Measurements from ENCODE around the gene HES6. TPM values are rescaled to one million over a fixed set of nuclear protein-coding genes. Genes with fewer than 3 reads are reported as not detected.

Gene HES6
- total RNA-seq, 1 experiment from 2014 or later, result 17.2 TPM

DNA sequence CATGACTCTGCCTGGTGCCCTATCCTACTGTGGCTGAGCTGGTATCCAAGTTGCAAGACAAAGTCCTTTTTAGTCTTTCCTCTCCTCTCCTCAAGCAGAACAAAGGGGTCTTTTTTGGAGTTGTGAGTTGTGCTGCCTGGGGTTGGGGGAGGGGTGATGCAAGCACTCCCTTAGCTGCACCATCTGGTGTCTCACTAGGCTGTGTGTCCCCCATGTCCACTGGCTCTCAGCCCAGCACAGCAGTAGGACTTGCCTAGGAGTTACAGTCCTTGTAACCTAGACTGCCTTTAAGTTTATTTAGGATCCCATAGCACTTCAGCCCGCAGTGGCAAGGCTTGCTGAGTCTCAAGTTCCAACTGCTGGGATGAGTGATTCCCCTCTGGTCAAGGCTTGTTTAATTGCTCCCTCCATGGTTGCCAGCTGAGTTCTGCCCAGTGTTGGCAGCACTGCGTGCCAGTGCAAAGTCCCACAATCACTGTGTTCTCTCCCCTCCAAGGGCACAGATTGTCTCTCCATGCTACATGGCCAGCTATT, 23.1 kb downstream of the HES6 start:
- POLR2A ChIA-PET (ENCODE audit: low non-redundant PET), result no interaction called here

GRCh38 chr2:238207006-238207405, 32.8 kb downstream of the HES6 start:
- intact Hi-C loops (cut with micrococcal nuclease; ENCODE audit: unreplicated experiment), result no loop called here
- H3K27ac ChIP-seq (ENCODE audit: low read depth, low read length, poor library complexity, severe bottlenecking), result no peak overlapping the region
- peaks cover 2% of the 10 kb centered on the region for H3K27me3 ChIP-seq (replicated peaks; ENCODE audit: insufficient read depth, low read depth, low read length, poor library complexity)
- ChIA-PET CTCF (no interaction called here), POLR2A (ENCODE audit: low non-redundant PET) (no interaction called here)
- no peaks in the 10 kb centered on the region for H3K9me3 ChIP-seq (ENCODE audit: low read depth, low read length, poor library complexity, severe bottlenecking)
- TF ChIP-seq, protein P1, sequence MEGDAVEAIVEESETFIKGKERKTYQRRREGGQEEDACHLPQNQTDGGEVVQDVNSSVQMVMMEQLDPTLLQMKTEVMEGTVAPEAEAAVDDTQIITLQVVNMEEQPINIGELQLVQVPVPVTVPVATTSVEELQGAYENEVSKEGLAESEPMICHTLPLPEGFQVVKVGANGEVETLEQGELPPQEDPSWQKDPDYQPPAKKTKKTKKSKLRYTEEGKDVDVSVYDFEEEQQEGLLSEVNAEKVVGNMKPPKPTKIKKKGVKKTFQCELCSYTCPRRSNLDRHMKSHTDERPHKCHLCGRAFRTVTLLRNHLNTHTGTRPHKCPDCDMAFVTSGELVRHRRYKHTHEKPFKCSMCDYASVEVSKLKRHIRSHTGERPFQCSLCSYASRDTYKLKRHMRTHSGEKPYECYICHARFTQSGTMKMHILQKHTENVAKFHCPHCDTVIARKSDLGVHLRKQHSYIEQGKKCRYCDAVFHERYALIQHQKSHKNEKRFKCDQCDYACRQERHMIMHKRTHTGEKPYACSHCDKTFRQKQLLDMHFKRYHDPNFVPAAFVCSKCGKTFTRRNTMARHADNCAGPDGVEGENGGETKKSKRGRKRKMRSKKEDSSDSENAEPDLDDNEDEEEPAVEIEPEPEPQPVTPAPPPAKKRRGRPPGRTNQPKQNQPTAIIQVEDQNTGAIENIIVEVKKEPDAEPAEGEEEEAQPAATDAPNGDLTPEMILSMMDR (conservative IDR thresholded peaks at IDR 0.05; ENCODE audit: low read depth, low read length), result no peak
- TF ChIP-seq EZH2 (IDR thresholded peaks at IDR 0.05; ENCODE audit: borderline replicate concordance, low read depth, low read length, poor library complexity, severe bottlenecking), result no peak
- BruUV-seq (replicated peaks), result no TSS peak
- H3K4me1 ChIP-seq (ENCODE audit: insufficient read depth, low read length, poor library complexity, severe bottlenecking), result peaks cover 8% of the 10 kb centered on the region
- DNase-seq (ENCODE audit: low spot score), result no peak
- no peaks in the 10 kb centered on the region for H3K36me3 ChIP-seq (ENCODE audit: insufficient read depth, low read length, poor library complexity, severe bottlenecking)
- H3K4me3 ChIP-seq (ENCODE audit: low read depth, low read length, poor library complexity, severe bottlenecking), result no peak overlapping the region

More for the DNA sequence above, 23.1 kb downstream of the HES6 start:
- intact Hi-C loops (cut with micrococcal nuclease; ENCODE audit: unreplicated experiment), result no loop called here
- no peak for DNase-seq (ENCODE audit: low spot score)
- H3K27me3 ChIP-seq (replicated peaks; ENCODE audit: insufficient read depth, low read depth, low read length, poor library complexity), result no peaks in the 10 kb centered on the region
- H3K36me3 ChIP-seq (ENCODE audit: insufficient read depth, low read length, poor library complexity, severe bottlenecking), result no peaks in the 10 kb centered on the region
- H3K9me3 ChIP-seq (ENCODE audit: low read depth, low read length, poor library complexity, severe bottlenecking), result peaks cover 4% of the 10 kb centered on the region
- H3K4me3 ChIP-seq (ENCODE audit: low read depth, low read length, poor library complexity, severe bottlenecking), result no peak overlapping the region
- H3K4me1 ChIP-seq (ENCODE audit: insufficient read depth, low read length, poor library complexity, severe bottlenecking), result no peaks in the 10 kb centered on the region
- no peak overlapping the region for H3K27ac ChIP-seq (ENCODE audit: low read depth, low read length, poor library complexity, severe bottlenecking)
- CTCF ChIA-PET, result no interaction called here
- TF ChIP-seq, protein P1 (conservative IDR thresholded peaks at IDR 0.05; ENCODE audit: low read depth, low read length), result no peak
- no peak for TF ChIP-seq EZH2 (IDR thresholded peaks at IDR 0.05; ENCODE audit: borderline replicate concordance, low read depth, low read length, poor library complexity, severe bottlenecking)
- no TSS peak for BruUV-seq (replicated peaks)

DNA sequence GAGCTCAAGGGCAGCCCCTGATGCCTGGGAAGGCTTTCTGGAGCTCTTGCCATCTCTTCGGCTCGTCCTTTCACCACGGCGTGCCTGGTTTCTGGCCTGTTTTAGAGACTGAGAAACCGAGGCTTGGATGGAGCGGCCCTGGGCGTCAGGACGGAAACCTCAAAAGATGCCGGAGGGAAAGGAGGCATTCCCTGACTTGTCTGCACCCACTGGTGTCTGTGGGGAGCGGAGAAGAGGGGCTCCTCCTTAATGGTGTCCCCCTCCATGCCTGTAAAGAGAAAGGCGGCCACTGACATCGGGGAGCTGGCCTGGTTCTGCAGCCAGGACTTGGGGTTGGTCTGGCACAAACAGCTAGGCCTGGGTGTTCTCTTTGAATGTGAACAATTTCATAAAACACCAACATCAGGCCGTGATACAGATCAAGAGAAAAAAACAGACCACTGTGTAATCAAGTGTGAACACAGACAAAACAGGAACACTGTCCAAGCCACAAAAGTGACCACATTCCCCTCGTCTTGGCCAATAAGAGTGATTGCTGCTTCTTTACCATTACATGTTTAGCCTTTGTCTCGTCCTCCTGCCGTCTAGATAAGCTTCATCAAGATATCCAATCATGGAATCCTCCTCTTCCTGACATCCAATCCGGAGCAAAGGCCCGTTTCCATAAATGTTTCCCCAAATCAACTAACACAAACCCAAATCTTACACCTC, 35.7 kb downstream of the HES6 start:
- intact Hi-C loops (cut with micrococcal nuclease; ENCODE audit: unreplicated experiment), result no loop called here
- BruUV-seq (replicated peaks), result TSS peak; percentile 90
- POLR2A ChIA-PET (ENCODE audit: low non-redundant PET), result no interaction called here

More for the DNA sequence above, 35.7 kb downstream of the HES6 start:
- CTCF ChIA-PET, result no interaction called here
- H3K4me3 ChIP-seq (ENCODE audit: low read depth, low read length, poor library complexity, severe bottlenecking), result peak overlapping the region; percentile 92
- DNase-seq (ENCODE audit: low spot score), result no peak
- H3K27me3 ChIP-seq (replicated peaks; ENCODE audit: insufficient read depth, low read depth, low read length, poor library complexity), result peaks cover 2% of the 10 kb centered on the region
- no peaks in the 10 kb centered on the region for H3K36me3 ChIP-seq (ENCODE audit: insufficient read depth, low read length, poor library complexity, severe bottlenecking)
- H3K27ac ChIP-seq (ENCODE audit: low read depth, low read length, poor library complexity, severe bottlenecking), result peak overlapping the region; percentile 91
- no peak for TF ChIP-seq EZH2 (IDR thresholded peaks at IDR 0.05; ENCODE audit: borderline replicate concordance, low read depth, low read length, poor library complexity, severe bottlenecking)
- TF ChIP-seq, protein P1 (conservative IDR thresholded peaks at IDR 0.05; ENCODE audit: low read depth, low read length), result no peak
- H3K9me3 ChIP-seq (ENCODE audit: low read depth, low read length, poor library complexity, severe bottlenecking), result no peaks in the 10 kb centered on the region
- H3K4me1 ChIP-seq (ENCODE audit: insufficient read depth, low read length, poor library complexity, severe bottlenecking), result peaks cover 18% of the 10 kb centered on the region
